Left lung (tissue), 10 donors: ENCODE results near the gene PROM1. TPM values are rescaled to one million over a fixed set of nuclear protein-coding genes. Genes with fewer than 3 reads are reported as not detected.

ENCODE experiments used
- ATAC-seq: fragments of 200-7000 bp; cut with Tn5 transposase; one replicate; pipeline ENCODE4 v1.9.1; 2020; ENCODE audit warnings: moderate library complexity
- DNase-seq, 4 donors: peaks; one replicate each; pipeline ENCODE4 v3.0.0-alpha.2; 2013 to 2020
- H3K27ac ChIP-seq, 2 donors: fragments of 200-600 bp; sonication (generic) in 1 of 2; one replicate each; pipeline versions ENCODE4 v1.5.0 to v1.8.0; 2020 to 2021
- H3K27me3 ChIP-seq, 2 donors: fragments of 200-600 bp; sonication (generic) in 1 of 2; one replicate each; pipeline versions ENCODE4 v1.5.0 to v1.8.0; 2020 to 2021
- H3K36me3 ChIP-seq, 2 donors: fragments of 200-600 bp; sonication (generic) in 1 of 2; one replicate each; pipeline versions ENCODE4 v1.5.0 to v1.8.0; 2020 to 2021
- H3K4me1 ChIP-seq, 2 donors: fragments of 200-600 bp; one replicate each; pipeline ENCODE4 v1.8.0; 2021
- H3K4me3 ChIP-seq, 2 donors: fragments of 200-600 bp; sonication (generic) in 1 of 2; one replicate each; pipeline versions ENCODE4 v1.5.0 to v1.8.0; 2020 to 2021; ENCODE audit warnings: mild to moderate bottlenecking in 1 of 2
- H3K9me3 ChIP-seq, 2 donors: fragments of 200-600 bp; sonication (generic) in 1 of 2; one replicate each; pipeline versions ENCODE4 v1.5.0 to v1.8.0; 2020 to 2021
- intact Hi-C, 2 donors: fragments of 100-400 bp; cut with DNase I; formaldehyde crosslinking; loops; one replicate each; pipeline versions ENCODE4 v1.11.2 to v1.14.2; 2022
- polyA plus RNA-seq, 6 donors: library from polyadenylated mRNA; unstranded; fragments of 120-200 nt; gene quantifications; one replicate each; pipeline ENCODE4 v1.2.1, GENCODE V29; 2013; ENCODE audit not compliant: insufficient read length in 6 of 6
- total RNA-seq, 2 donors: library from RNA; stranded (reverse); fragmentation: NEBNext Ultra II Directional; extraction: Animal tissue kit (Norgen Biotek cat#: 25700); gene quantifications; one replicate each; pipeline ENCODE4 v1.2.1, GENCODE V29; 2021
- TF ChIP-seq, protein P1 (sequence below), 2 donors: fragments of 200-600 bp; sonication (generic) in 1 of 2; IDR thresholded peaks; one replicate each; pipeline versions ENCODE4 v1.5.0 to v1.8.0; 2021; ENCODE audit warnings: antibody characterized with exemption in 2 of 2
- donor health status: DM: no; HTN: yes; CAD: no.
- donor health status: DM: no; HTN: no; CAD: no.

PROM1 gene
- total and polyA plus RNA-seq, 8 donors, result 11.2 to 37.1 (median 25.2) TPM; not detected in 1

DNA sequence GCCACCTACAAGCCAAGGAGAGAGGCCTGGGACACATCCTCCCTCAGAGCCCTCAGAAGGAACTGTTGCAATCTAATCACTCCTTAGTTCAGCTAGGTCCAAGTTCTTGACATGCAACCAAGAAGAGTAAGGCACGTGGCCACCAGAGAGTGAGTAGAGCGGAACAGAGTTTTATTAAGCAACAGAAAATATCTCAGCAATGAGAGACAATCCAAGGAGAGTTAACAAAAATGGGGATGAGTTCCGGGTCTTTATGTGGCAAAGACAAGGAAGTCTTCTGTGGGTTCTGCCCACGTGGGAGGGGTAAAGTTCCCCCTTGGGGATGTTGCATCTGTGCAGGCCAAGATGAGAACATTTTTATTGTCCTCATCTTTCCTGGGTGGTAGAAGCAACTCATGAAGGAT, 38.5 kb upstream of the PROM1 start:
- H3K27me3 ChIP-seq, result no peaks in the 10 kb centered on the region
- peak; percentile 41 for ATAC-seq
- TF ChIP-seq, protein P1, sequence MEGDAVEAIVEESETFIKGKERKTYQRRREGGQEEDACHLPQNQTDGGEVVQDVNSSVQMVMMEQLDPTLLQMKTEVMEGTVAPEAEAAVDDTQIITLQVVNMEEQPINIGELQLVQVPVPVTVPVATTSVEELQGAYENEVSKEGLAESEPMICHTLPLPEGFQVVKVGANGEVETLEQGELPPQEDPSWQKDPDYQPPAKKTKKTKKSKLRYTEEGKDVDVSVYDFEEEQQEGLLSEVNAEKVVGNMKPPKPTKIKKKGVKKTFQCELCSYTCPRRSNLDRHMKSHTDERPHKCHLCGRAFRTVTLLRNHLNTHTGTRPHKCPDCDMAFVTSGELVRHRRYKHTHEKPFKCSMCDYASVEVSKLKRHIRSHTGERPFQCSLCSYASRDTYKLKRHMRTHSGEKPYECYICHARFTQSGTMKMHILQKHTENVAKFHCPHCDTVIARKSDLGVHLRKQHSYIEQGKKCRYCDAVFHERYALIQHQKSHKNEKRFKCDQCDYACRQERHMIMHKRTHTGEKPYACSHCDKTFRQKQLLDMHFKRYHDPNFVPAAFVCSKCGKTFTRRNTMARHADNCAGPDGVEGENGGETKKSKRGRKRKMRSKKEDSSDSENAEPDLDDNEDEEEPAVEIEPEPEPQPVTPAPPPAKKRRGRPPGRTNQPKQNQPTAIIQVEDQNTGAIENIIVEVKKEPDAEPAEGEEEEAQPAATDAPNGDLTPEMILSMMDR (IDR thresholded peaks at IDR 0.05), result no peak
- no peak overlapping the region for H3K4me3 ChIP-seq
- no peaks in the 10 kb centered on the region for H3K36me3 ChIP-seq
- no peak for DNase-seq
- no peaks in the 10 kb centered on the region for H3K9me3 ChIP-seq
- H3K4me1 ChIP-seq, result peaks cover 0 to 7% of the 10 kb centered on the region in 2 donors
- intact Hi-C loops, result no loop called here
- no peak overlapping the region for H3K27ac ChIP-seq

DNA sequence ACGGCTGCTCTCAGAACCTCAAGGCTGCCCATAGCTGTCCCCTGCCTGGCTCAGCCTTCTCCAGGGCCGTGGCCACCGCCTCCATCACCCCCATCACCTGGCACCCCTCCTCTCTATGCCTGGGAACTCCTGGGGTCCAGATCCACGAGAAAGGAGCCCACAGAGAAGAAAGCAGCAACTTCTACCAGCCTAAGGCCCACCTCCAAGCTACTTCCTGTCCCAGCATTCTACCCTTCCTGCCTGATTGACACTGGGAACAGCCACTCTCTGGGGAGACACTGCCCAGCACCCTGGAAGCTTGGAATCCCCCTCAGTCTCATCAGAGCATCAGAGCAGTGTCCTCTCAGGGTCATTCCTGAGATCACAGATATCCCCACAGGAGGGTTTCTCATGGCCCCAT, 36.9 kb upstream of the PROM1 start:
- Histone ChIP-seq H3K9me3 (no peaks in the 10 kb centered on the region), H3K36me3 (no peaks in the 10 kb centered on the region), H3K27me3 (no peaks in the 10 kb centered on the region), H3K4me1 (peaks cover 0 to 7% of the 10 kb centered on the region in 2 donors), H3K27ac (no peak overlapping the region), H3K4me3 (no peak overlapping the region)
- intact Hi-C loops, result no loop called here
- no peak for DNase-seq
- TF ChIP-seq, protein P1 (IDR thresholded peaks at IDR 0.05), result no peak
- no peak for ATAC-seq

DNA sequence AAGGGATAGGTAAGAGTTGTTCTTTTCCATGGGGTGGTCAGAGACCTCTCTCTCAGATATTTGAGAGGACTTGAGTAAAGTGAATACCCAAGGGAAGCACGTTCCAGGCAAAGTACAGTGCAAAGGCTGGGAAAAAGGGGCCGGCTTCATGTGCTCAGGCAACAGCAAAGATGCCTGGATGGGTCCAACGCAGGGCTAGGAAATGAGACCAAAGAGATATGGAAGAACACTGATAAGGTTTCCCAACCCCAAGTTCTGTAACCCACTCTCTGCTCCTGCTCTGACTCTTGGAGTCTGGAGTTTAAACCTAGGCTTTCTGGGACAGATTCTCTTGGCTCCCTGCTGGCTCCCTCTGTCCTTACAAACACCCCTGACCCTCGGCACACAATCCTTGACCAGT, 36.2 kb upstream of the PROM1 start:
- peaks cover 0 to 7% of the 10 kb centered on the region in 2 donors for H3K4me1 ChIP-seq
- H3K36me3 ChIP-seq, result no peaks in the 10 kb centered on the region
- intact Hi-C loops, result no loop called here
- DNase-seq (no peak), ATAC-seq (no peak)
- TF ChIP-seq, protein P1 (IDR thresholded peaks at IDR 0.05), result no peak
- H3K9me3 ChIP-seq, result no peaks in the 10 kb centered on the region
- no peak overlapping the region for H3K4me3 ChIP-seq
- no peak overlapping the region for H3K27ac ChIP-seq
- no peaks in the 10 kb centered on the region for H3K27me3 ChIP-seq

DNA sequence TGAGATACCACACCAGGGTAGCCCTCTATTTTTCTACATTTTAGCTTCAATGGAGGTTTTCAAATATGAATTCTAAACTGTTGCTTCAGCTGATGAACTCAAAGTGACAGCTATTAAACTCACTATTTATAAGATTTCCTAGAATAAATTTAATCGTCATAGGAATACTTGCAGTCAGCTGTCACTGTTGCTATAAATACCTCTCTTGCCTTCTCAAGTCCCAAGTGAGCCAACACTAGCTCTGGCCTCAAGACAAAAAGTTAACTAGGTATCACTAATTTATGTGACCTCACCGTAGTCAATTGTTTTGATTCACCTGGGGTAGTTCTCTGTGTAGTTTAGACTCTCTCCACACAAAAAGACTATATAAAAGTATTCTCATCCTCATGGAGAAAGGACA, 34.3 kb upstream of the PROM1 start:
- no peak overlapping the region for H3K27ac ChIP-seq
- no peaks in the 10 kb centered on the region for H3K27me3 ChIP-seq
- no peaks in the 10 kb centered on the region for H3K36me3 ChIP-seq
- ATAC-seq (no peak), DNase-seq (no peak)
- H3K4me3 ChIP-seq, result no peak overlapping the region
- intact Hi-C loops, result no loop called here
- no peaks in the 10 kb centered on the region for H3K9me3 ChIP-seq
- TF ChIP-seq, protein P1 (IDR thresholded peaks at IDR 0.05), result no peak
- H3K4me1 ChIP-seq, result peaks cover 0 to 7% of the 10 kb centered on the region in 2 donors

DNA sequence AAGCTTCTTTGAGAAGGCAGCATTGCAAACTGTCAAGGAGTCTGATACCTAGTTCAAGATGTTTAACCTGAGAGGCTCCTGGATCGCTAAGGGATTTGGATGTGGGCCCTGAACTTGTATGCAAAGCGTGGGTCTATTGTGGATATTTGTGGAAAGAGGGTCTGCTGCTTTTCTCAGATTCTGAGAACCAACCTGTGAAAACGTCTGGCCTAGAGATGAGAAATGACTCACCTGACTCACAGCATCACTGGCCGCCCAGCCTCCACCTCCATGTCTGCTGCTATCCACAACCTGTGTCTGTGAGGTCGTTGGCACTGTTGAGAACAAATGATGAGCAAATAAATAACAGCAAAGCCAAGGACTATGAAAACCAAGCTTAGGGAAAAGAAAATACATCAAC, 33.3 kb upstream of the PROM1 start:
- no peaks in the 10 kb centered on the region for H3K4me1 ChIP-seq
- no peak overlapping the region for H3K27ac ChIP-seq
- H3K36me3 ChIP-seq, result no peaks in the 10 kb centered on the region
- H3K9me3 ChIP-seq, result no peaks in the 10 kb centered on the region
- intact Hi-C loops, result no loop called here
- H3K27me3 ChIP-seq, result no peaks in the 10 kb centered on the region
- H3K4me3 ChIP-seq, result no peak overlapping the region
- DNase-seq, result no peak
- no peak for ATAC-seq
- TF ChIP-seq, protein P1 (IDR thresholded peaks at IDR 0.05), result no peak
